Measurements from ENCODE around the gene BMP6.
A peak's percentile ranks its signal among the peaks of the same experiment; 100 is the strongest.

GRCh38 chr6:7723041-7723447, 2.9 kb upstream of the BMP6 start:
- TF ChIP-seq CTCF (IDR thresholded peaks at IDR 0.05), result peak; percentile 29 to 73 (median 64)
- TF ChIP-seq POLR2AphosphoS5 (IDR thresholded peaks at IDR 0.05), result no peak
